GM12878 (cell line): Measurements from ENCODE around the gene FANCD2. TPM values are rescaled to one million over a fixed set of nuclear protein-coding genes. Genes with fewer than 3 reads are reported as not detected.

Experiments used
- ATAC-seq: fragments of 200-7000 bp; cut with Tn5 transposase; 3 replicates; pipeline ENCODE4 v1.9.1; 2020; ENCODE audit warnings: mild to moderate bottlenecking, moderate library complexity
- BruUV-seq: library from RNA; stranded (reverse); fragments of 400-500 nt; replicated peaks from 2 replicates; lab custom pipeline; 2021; lab: Mats Ljungman, UMichigan
- CTCF ChIA-PET: fragments of 300-600 bp; sonication (Branson Sonifier 250); formaldehyde crosslinking; extraction: SDS; loops from one replicate; lab custom pipeline; 2021; ENCODE audit warnings: inconsistent platforms; lab: Yijun Ruan, JAX
- POLR2A ChIA-PET: fragments of 350-600 bp; formaldehyde crosslinking; extraction: SDS; loops from one replicate; lab custom pipeline; 2021; ENCODE audit warnings: inconsistent platforms; lab: Charles Lee
- RAD21 ChIA-PET: fragments of 300-600 bp; sonication (Branson Sonifier 250); formaldehyde crosslinking; loops from one replicate; lab custom pipeline; 2023; ENCODE audit warnings: antibody characterized with exemption; ENCODE audit not compliant: unreplicated experiment; lab: Charles Lee
- SMC1A ChIA-PET: fragments of 300-600 bp; sonication (Branson Sonifier 250); formaldehyde crosslinking; loops from one replicate; lab custom pipeline; 2023; ENCODE audit not compliant: unreplicated experiment, uncharacterized antibody; lab: Charles Lee
- DNase-seq: peaks from one replicate; pipeline ENCODE4 v3.0.0-alpha.2; 2011; ENCODE audit warnings: low read depth, low spot score
- FAIRE-seq: peaks from 3 replicates; lab custom pipeline; 2011; peaks lifted over from hg19 to GRCh38; lab: Jason Lieb, UNC
- H2AFZ ChIP-seq: 2 replicates; pipeline ENCODE4 v1.6.0; 2011; ENCODE audit warnings: low read depth, low read length, control low read depth; ENCODE audit not compliant: control insufficient read depth
- H3K27ac ChIP-seq: 2 replicates; pipeline ENCODE4 v1.5.1; 2011; ENCODE audit warnings: control low read depth; ENCODE audit not compliant: control insufficient read depth, insufficient read depth
- H3K27me3 ChIP-seq, 2 experiments: replicated peaks in 1 of 2; 2 replicates each; pipeline versions ENCODE4 v1.6.0 to v1.6.1; 2011; ENCODE audit warnings: low read length in 1 of 2; ENCODE audit not compliant: control insufficient read depth in 2 of 2, insufficient read depth in 2 of 2
- H3K36me3 ChIP-seq, 2 experiments: 2 replicates each; pipeline ENCODE4 v1.5.1; 2011; ENCODE audit warnings: low read length in 1 of 2; ENCODE audit not compliant: control insufficient read depth in 2 of 2, insufficient read depth in 2 of 2
- H3K4me1 ChIP-seq: 2 replicates; pipeline ENCODE4 v1.6.1; 2011; ENCODE audit warnings: mild to moderate bottlenecking, low read length, moderate library complexity, mixed read lengths; ENCODE audit not compliant: control insufficient read depth, insufficient read depth
- H3K4me2 ChIP-seq: 2 replicates; pipeline ENCODE4 v1.6.0; 2011; ENCODE audit warnings: control low read depth; ENCODE audit not compliant: control insufficient read depth, insufficient read depth
- H3K4me3 ChIP-seq: fragments of 200-600 bp; sonication (generic); 2 replicates; pipeline ENCODE4 v1.5.1; 2016
- H3K79me2 ChIP-seq: 2 replicates; pipeline ENCODE4 v1.6.0; 2011; ENCODE audit warnings: low read length; ENCODE audit not compliant: control insufficient read depth, insufficient read depth
- H3K9ac ChIP-seq: 2 replicates; pipeline ENCODE4 v1.8.0; 2011; ENCODE audit warnings: low read length, control low read depth, mixed read lengths; ENCODE audit not compliant: control insufficient read depth, insufficient read depth
- H3K9me3 ChIP-seq: replicated peaks from 3 replicates; pipeline ENCODE4 v1.5.1; 2011; ENCODE audit warnings: mild to moderate bottlenecking, low read length; ENCODE audit not compliant: control insufficient read depth, insufficient read depth
- H4K20me1 ChIP-seq: 2 replicates; pipeline ENCODE4 v1.6.0; 2011; ENCODE audit not compliant: control insufficient read depth, insufficient read depth
- ETV6 ChIP-seq, 2 experiments: fragments of 450-650 bp in 1 of 2; IDR thresholded peaks in 1 of 2; conservative IDR thresholded peaks in 1 of 2; 2 replicates each; pipeline ENCODE4 v1.6.1; 2014; ENCODE audit warnings: antibody characterized with exemption in 1 of 2, borderline replicate concordance in 1 of 2, low read depth in 1 of 2, mild to moderate bottlenecking in 1 of 2, moderate library complexity in 1 of 2
- GABPA ChIP-seq: IDR thresholded peaks from 2 replicates; pipeline ENCODE4 v1.6.1; 2014; ENCODE audit warnings: antibody characterized with exemption, low read depth, mild to moderate bottlenecking, inconsistent platforms
- NR2C1 ChIP-seq: fragments of 450-650 bp; IDR thresholded peaks from 2 replicates; pipeline ENCODE4 v1.6.1; 2017; ENCODE audit warnings: antibody characterized with exemption, mild to moderate bottlenecking, moderate library complexity
- RAD51 ChIP-seq: fragments of 450-650 bp; IDR thresholded peaks from 2 replicates; pipeline ENCODE4 v1.6.1; 2016; ENCODE audit warnings: moderate library complexity, mild to moderate bottlenecking, inconsistent platforms
- STAT3 ChIP-seq: IDR thresholded peaks from 2 replicates; pipeline ENCODE4 v1.6.1; 2011; ENCODE audit warnings: low read depth, low read length, improper control_type of control experiment
- ZSCAN29 ChIP-seq: fragments of 450-650 bp; IDR thresholded peaks from 2 replicates; pipeline ENCODE4 v1.6.1; 2017; ENCODE audit warnings: mild to moderate bottlenecking, moderate library complexity
- WGBS: methylation state at CpG from one replicate; pipeline ENCODE4 v1.1.6; 2016; ENCODE audit warnings: low lambda C conversion rate; ENCODE audit not compliant: insufficient replicate concordance, insufficient coverage; ENCODE audit errors: missing lambda C conversion rate; 5-methylcytosine and 5-hydroxymethylcytosine counted together
- in situ Hi-C: fragments of 300-500 bp; cut with MboI; formaldehyde crosslinking; loops from 9 replicates; pipeline ENCODE4 v1.14.3; 2018; ENCODE audit warnings: mixed read lengths
- intact Hi-C: fragments of 100-400 bp; cut with micrococcal nuclease; formaldehyde crosslinking; loops from one replicate; pipeline ENCODE4 v1.14.2; 2022; ENCODE audit not compliant: unreplicated experiment
- polyA plus RNA-seq, 11 experiments: library from polyadenylated mRNA; depleted of rRNA in 4 of 11; unstranded in 6 of 11; stranded (reverse) in 5 of 11; fragments of >200 nt; fragmentation: Nextera tagmentation in 4 of 11; fragmentation: Illumina TruSeq in 1 of 11; extraction: Ambion mirVana in 4 of 11; extraction: Trizol in 1 of 11; gene quantifications; 1 replicate in 1 of 11; 2 replicates in 10 of 11; pipeline versions ENCODE4 v1.2.1 to v1.2.3, GENCODE V29; 2011 to 2016; ENCODE audit warnings: inconsistent platforms in 2 of 11, missing spikeins in 2 of 11, low read depth in 1 of 11
- total RNA-seq, 4 experiments: library from RNA; depleted of rRNA in 3 of 4; stranded (reverse); fragments of >200 nt in 3 of 4; fragmentation: Illumina TruSeq in 1 of 4; extraction: Trizol in 1 of 4; gene quantifications; 2 replicates each; pipeline versions ENCODE4 v1.2.1 to v1.2.3, GENCODE V29; 2013 to 2021
- TF ChIP-seq, protein P1 (sequence below): fragments of 450-650 bp; IDR thresholded peaks from 2 replicates; pipeline ENCODE4 v1.6.1; 2017; ENCODE audit warnings: mild to moderate bottlenecking, moderate library complexity
- TF ChIP-seq, protein P2 (sequence below): fragments of 450-650 bp; formaldehyde crosslinking; IDR thresholded peaks from 2 replicates; pipeline ENCODE4 v1.4.0; 2022; ENCODE audit warnings: mild to moderate bottlenecking, moderate library complexity

The FANCD2 gene
- total and polyA plus RNA-seq, 10 of the 15 experiments (the other 5 are each of a cell fraction or from before 2014, with no cell fraction given), result 37.9 to 72.8 (median 56.2) TPM

DNA sequence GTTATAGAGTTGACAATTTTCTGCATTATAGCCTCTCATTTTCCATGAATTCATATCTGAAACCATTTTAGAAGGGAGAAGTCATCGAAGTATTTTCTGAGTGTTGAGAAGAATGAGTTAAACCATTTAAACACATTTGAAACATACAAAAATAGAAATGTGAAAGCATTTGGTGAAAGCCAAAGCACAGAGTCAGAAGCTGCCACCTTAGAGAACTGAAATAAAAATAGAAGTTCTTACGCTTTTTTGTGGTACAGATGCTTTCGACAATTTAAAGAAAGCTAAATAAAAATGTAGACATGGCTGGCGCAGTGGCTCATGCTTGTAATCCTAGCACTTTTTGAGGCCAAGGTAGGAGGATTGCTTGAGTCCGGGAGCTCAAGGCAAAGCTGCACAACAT is 72.8 kb downstream of the FANCD2 start (continued):
- TF ChIP-seq, protein P1, sequence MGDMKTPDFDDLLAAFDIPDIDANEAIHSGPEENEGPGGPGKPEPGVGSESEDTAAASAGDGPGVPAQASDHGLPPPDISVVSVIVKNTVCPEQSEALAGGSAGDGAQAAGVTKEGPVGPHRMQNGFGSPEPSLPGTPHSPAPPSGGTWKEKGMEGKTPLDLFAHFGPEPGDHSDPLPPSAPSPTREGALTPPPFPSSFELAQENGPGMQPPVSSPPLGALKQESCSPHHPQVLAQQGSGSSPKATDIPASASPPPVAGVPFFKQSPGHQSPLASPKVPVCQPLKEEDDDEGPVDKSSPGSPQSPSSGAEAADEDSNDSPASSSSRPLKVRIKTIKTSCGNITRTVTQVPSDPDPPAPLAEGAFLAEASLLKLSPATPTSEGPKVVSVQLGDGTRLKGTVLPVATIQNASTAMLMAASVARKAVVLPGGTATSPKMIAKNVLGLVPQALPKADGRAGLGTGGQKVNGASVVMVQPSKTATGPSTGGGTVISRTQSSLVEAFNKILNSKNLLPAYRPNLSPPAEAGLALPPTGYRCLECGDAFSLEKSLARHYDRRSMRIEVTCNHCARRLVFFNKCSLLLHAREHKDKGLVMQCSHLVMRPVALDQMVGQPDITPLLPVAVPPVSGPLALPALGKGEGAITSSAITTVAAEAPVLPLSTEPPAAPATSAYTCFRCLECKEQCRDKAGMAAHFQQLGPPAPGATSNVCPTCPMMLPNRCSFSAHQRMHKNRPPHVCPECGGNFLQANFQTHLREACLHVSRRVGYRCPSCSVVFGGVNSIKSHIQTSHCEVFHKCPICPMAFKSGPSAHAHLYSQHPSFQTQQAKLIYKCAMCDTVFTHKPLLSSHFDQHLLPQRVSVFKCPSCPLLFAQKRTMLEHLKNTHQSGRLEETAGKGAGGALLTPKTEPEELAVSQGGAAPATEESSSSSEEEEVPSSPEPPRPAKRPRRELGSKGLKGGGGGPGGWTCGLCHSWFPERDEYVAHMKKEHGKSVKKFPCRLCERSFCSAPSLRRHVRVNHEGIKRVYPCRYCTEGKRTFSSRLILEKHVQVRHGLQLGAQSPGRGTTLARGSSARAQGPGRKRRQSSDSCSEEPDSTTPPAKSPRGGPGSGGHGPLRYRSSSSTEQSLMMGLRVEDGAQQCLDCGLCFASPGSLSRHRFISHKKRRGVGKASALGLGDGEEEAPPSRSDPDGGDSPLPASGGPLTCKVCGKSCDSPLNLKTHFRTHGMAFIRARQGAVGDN, result no peak
- TF ChIP-seq NR2C1, result no peak

DNA sequence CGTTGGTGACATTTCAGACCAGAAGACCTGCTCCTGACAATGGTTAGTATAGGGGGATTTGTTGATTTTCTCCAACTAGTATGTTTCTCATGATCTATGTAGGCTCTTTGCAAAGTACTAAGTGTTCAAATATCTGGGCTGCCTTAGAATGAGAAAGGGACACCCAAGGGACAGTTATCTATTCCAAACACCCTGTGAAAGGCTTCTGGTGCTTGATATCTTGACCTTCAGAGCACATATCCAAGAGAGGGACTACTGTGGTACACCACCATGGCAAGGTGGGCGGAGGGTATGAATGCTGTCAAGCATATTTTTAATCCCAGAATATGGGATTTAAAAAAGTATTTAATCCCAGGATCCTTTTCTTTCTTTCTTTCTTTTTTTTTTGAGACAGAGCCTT is 80.7 kb downstream of the FANCD2 start:
- H3K9ac ChIP-seq, result no peak overlapping the region
- DNase-seq (no peak), FAIRE-seq (no peak), ATAC-seq (no peak)
- no peak overlapping the region for H3K4me2 ChIP-seq
- H3K36me3 ChIP-seq, result no peaks in the 10 kb centered on the region; a peak in 1 of 4 replicates
- no peaks in the 10 kb centered on the region for H3K79me2 ChIP-seq
- H3K4me1 ChIP-seq, result no peaks in the 10 kb centered on the region
- no TSS peak for BruUV-seq
- H2AFZ ChIP-seq, result no peak overlapping the region
- intact Hi-C loops (no loop called here), in situ Hi-C loops (no loop called here)
- POLR2A ChIA-PET, result no interaction called here
- TF ChIP-seq RAD51 (no peak), STAT3 (no peak), GABPA (no peak), ZSCAN29 (no peak), ETV6 (conservative IDR thresholded peaks at IDR 0.05 in 1 of 2, IDR thresholded peaks at IDR 0.05 in 1 of 2; ENCODE audit: borderline replicate concordance in 1 of 2, low read depth in 1 of 2) (no peak)
- TF ChIP-seq, protein P2, sequence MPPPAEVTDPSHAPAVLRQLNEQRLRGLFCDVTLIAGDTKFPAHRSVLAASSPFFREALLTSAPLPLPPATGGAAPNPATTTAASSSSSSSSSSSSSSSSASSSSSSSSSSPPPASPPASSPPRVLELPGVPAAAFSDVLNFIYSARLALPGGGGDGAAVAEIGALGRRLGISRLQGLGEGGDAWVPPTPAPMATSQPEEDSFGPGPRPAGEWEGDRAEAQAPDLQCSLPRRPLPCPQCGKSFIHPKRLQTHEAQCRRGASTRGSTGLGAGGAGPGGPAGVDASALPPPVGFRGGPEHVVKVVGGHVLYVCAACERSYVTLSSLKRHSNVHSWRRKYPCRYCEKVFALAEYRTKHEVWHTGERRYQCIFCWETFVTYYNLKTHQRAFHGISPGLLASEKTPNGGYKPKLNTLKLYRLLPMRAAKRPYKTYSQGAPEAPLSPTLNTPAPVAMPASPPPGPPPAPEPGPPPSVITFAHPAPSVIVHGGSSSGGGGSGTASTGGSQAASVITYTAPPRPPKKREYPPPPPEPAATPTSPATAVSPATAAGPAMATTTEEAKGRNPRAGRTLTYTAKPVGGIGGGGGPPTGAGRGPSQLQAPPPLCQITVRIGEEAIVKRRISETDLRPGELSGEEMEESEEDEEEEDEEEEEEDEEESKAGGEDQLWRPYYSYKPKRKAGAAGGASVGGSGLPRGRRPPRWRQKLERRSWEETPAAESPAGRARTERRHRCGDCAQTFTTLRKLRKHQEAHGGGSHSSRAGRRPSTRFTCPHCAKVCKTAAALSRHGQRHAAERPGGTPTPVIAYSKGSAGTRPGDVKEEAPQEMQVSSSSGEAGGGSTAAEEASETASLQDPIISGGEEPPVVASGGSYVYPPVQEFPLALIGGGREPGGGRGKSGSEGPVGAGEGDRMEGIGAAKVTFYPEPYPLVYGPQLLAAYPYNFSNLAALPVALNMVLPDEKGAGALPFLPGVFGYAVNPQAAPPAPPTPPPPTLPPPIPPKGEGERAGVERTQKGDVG (CRISPR knock-in tag), result no peak
- H3K4me3 ChIP-seq, result no peak overlapping the region
- CTCF ChIA-PET, result no interaction called here
- no peak overlapping the region for H3K27ac ChIP-seq
- H4K20me1 ChIP-seq, result no peaks in the 10 kb centered on the region
- RAD21 ChIA-PET, result no interaction called here
- no peaks in the 10 kb centered on the region for H3K27me3 ChIP-seq
- WGBS, result 79% methylated on average over 2 of the region's 2 CpGs
- SMC1A ChIA-PET, result no interaction called here
- no peaks in the 10 kb centered on the region for H3K9me3 ChIP-seq
